COLO829 (cell line): ENCODE data around the gene SPNS3.
A peak's percentile ranks its signal among the peaks of the same experiment; 100 is the strongest.

ENCODE experiments used
- DNase-seq: peaks from one replicate; pipeline ENCODE4 v3.0.0; 2012; ENCODE audit warnings: low spot score

Gene SPNS3, protein sequence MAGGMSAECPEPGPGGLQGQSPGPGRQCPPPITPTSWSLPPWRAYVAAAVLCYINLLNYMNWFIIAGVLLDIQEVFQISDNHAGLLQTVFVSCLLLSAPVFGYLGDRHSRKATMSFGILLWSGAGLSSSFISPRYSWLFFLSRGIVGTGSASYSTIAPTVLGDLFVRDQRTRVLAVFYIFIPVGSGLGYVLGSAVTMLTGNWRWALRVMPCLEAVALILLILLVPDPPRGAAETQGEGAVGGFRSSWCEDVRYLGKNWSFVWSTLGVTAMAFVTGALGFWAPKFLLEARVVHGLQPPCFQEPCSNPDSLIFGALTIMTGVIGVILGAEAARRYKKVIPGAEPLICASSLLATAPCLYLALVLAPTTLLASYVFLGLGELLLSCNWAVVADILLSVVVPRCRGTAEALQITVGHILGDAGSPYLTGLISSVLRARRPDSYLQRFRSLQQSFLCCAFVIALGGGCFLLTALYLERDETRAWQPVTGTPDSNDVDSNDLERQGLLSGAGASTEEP

GRCh38 chr17:4433515-4434031 is at the start of gene SPNS3:
SPNS3 (plus strand) TSS chr17:4433940; CDS start chr17:4433968, 28 bp downstream.
- DNase-seq = no peak

GRCh38 chr17:4386406-4386805 is 47.3 kb upstream of the SPNS3 start:
- no peak for DNase-seq

DNA sequence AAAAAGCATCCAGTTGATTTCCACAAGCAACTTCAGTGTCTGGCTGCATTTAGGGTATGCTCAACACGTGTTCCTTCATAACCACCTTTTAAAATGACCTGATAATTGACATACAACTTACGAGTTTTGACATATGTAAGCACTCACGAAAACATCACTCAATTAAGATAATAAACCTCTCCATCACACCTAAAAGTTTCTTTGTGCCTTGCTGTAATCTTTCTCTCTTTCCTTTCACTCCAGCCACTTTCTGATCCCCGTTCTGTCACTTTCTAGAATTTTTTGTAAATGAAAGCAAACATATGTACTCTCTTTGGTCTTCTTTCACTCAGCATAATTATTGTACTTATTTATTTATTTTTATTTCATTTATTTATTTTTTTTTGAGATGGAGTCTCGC is 46.6 kb upstream of the SPNS3 start:
- no peak for DNase-seq

- DNase-seq = no peak
Observed at GRCh38 chr17:4389079-4389478, 44.7 kb upstream of the SPNS3 start.

DNA sequence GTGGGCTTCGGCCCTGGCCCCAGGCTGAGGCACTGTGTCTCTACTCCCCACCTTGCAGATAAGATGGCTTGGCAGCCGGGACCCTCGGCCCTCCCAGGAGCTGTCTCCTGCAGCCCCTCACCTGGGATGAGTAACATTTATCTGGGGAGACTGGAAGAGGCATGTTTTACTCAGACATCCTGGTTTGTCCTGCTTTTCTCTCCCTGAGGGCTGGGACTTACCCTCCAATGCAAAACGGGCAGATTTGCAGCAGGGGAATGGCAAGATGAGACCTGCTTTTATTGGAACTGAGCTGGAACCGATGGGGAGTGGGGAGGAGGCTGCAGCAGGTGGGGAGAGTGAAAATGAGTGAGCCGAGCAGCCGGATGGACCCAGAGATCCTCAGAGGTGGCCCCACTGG is 39.9 kb upstream of the SPNS3 start:
- DNase-seq = no peak

GRCh38 chr17:4394208-4395110 is 39.3 kb upstream of the SPNS3 start:
- no peak for DNase-seq

- no peak for DNase-seq
Observed at GRCh38 chr17:4395111-4395478, 38.6 kb upstream of the SPNS3 start.

DNA sequence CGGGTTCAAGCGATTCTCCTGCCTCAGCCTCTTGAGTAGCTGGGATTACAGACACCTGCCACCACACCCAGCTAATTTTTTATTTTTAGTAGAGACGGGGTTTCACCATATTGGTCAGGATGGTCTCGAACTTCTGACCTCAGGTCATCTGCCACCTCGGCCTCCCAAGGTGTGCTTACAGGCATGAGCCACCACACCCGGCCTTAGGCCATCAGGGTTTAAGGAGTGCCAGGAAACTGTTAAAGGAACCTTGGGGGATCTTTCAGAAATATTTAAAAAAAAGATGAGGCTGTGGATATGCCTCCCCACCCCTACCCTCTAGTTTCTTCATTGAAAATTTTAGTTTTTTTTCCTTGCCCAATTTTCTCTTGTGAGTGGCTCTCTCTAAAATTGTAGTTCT is 35.9 kb upstream of the SPNS3 start:
- no peak for DNase-seq

GRCh38 chr17:4405038-4405669 is 28.6 kb upstream of the SPNS3 start:
- no peak for DNase-seq

GRCh38 chr17:4405699-4406098 is 28.0 kb upstream of the SPNS3 start:
- DNase-seq = no peak

DNA sequence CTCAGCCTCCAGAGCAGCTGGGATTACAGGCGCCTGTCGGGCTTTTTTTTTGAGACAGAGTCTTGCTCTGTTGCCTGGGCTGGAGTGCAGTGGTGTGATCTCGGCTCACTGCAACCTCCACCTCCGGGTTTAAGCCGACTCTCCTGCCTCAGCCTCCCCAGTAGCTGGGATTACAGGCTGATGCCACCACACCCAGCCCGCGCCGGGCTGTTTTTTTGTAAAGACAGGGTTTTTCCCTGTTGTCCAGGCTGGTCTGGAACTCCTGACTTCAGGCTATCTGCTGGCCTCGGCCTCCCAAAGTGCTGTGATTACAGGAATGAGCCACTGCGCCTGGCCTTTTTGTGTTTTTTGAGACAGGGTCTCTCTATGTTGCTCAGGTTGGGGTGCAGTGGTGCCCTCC is 27.4 kb upstream of the SPNS3 start:
- DNase-seq = no peak

- no peak for DNase-seq
Observed at GRCh38 chr17:4407216-4407615, 26.5 kb upstream of the SPNS3 start.

- no peak for DNase-seq
Observed at GRCh38 chr17:4407851-4408250, 25.9 kb upstream of the SPNS3 start.

DNA sequence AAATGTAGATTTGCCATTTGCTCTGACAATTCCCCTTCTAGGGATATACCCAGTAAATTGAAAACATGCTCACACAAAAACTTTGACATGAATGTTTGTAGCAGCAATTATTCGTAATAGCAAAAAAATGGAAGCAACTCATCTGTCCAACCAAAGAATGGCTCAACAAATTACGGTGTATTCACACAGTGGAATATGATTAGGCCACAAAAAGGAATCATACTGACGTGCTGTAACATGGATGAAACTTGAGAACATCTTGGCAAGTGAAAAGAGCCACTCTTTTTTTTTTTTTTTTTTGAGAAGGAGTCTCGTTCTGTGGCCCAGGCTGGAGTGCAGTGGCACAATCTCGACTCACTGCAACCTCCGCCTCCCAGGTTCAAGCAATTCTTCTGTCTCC is 24.1 kb upstream of the SPNS3 start:
- no peak for DNase-seq

DNA sequence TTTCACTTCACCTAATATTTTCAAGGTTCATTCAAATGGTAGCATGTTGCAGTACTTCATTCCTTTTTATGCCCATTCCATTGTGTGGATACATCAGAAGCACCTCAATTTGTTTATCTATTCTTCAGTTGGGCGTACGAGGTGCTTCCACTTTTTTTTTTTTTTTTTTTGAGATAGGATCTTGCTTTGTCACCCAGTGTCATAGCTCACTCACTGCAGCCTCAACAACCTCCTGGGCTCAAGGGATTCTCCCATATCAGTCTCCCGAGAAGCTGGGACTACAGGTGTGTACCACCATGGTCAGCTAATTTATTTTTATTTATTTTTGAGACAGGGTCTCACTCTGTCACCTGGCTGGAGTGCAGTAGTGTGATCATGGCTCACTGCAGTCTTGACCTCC is 22.5 kb upstream of the SPNS3 start:
- DNase-seq = no peak

DNA sequence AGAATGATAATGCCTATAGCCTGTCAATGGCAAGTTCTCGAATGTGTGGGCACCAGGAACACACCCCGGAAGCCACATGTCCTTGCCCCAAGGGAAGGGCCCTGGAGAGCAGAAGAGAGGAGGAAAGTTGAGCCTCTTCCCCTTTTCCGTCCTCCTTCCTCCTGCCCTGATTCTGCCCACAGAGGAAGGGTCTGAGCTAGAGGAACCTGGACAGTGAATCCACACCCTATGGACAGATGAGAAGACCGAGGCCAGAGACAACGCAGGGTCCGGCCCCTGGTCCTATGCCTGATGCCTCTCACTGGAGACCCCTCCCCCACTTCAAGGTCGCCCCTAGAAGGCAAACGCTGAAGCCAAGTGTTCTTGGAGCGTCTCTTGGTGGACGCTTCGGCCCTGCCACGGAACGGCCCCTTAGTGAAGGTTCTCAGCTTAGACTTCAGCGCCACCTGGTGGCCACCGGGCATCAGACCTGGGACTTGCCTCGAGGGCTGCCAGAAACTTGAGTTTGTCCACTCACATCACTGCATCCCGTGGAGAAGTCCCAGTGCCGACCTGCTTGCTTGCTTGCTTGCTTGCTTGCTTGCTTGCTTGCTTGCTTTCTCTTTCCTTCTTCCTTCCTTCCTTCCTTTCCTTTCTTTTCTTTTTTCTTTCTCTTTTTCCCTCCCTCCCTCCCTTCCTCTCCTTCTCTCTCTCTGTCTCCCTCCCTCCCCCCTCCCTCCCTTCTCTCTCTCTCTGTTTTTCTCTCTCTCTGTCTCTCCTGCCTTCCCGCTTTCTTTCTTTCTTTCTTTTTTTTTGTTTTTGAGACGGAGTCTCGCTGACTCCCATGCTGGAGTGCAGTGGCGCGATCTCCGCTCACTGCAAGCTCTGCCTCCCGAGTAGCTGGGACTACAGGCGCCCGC is 20.6 kb upstream of the SPNS3 start:
- peak; percentile 83 for DNase-seq

GRCh38 chr17:4417129-4417667 is 16.5 kb upstream of the SPNS3 start:
- no peak for DNase-seq

DNA sequence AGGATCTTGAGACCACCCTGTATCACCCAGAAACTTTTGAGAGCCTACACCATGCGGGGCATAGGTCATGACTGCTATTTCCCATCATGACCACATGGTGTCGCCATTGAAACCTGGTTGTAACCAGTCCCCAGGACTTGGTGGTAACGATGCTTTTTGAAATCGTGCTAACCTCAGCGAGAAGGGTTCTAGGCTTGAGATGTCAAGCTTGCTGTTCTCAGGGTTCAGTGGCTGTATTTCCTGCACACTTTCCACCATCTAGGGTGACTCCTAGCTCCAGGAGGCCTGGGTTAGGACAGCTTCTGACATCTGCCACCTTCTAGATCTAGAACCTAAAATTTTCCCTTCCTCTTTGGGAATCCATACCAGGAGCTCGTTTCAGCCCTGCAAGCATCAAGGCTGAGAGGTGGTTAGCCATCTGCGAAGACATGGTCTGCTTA is 13.0 kb upstream of the SPNS3 start:
- DNase-seq = peak; percentile 75

- DNase-seq = peak; percentile 18
Observed at GRCh38 chr17:4422864-4423263, 10.9 kb upstream of the SPNS3 start.

GRCh38 chr17:4425398-4425797 is 8.3 kb upstream of the SPNS3 start:
- DNase-seq = no peak
